ENCODE measurements around the gene NPSR1. TPM values are rescaled to one million over a fixed set of nuclear protein-coding genes. Genes with fewer than 3 reads are reported as not detected.
A peak's percentile ranks its signal among the peaks of the same experiment; 100 is the strongest.

NPSR1 gene
- total RNA-seq, 4 donors from 2014 or later: 0.95 to 9.7 TPM; not detected in 2

GRCh38 chr7:34821932-34822558 is 164.0 kb downstream of the NPSR1 start:
- WGBS, 2 donors (ENCODE audit: low coverage in 1 of 2): 68 to 74% methylated on average over 13 to 16 of the region's 16 CpGs
- DNase-seq: no peak
- no peaks in the 10 kb centered on the region for H3K36me3 ChIP-seq
- intact Hi-C loops (cut with DNase I; ENCODE audit: low total_unique reads) (no loop called here), in situ Hi-C loops (cut with MboI; ENCODE audit: low pct_ligation_motif_present in 1 of 4, low pct_unique_long_range_greater_than_20kb in 1 of 4, low sequenced_read_pairs in 3 of 4) (no loop called here)
- H3K9me3 ChIP-seq: no peaks in the 10 kb centered on the region
- H3K4me1 ChIP-seq: no peaks in the 10 kb centered on the region
- H3K27ac ChIP-seq: no peak overlapping the region
- no peak for TF ChIP-seq CTCF (IDR thresholded peaks at IDR 0.05)
- TF ChIP-seq EP300 (IDR thresholded peaks at IDR 0.05; ENCODE audit: low read depth): no peak
- no peak for TF ChIP-seq POLR2A (IDR thresholded peaks at IDR 0.05)
- no peak for TF ChIP-seq POLR2AphosphoS5 (IDR thresholded peaks at IDR 0.05)
- no peaks in the 10 kb centered on the region for H3K27me3 ChIP-seq
- no peak overlapping the region for H3K4me3 ChIP-seq

- WGBS, 2 donors (ENCODE audit: low coverage in 1 of 2): 38 to 49% methylated on average over 7 of the region's 7 CpGs
Measured at GRCh38 chr7:34823650-34824258, 165.7 kb downstream of the NPSR1 start.

GRCh38 chr7:34825221-34825620 is 167.2 kb downstream of the NPSR1 start:
- H3K9me3 ChIP-seq: no peaks in the 10 kb centered on the region
- intact Hi-C loops (cut with DNase I; ENCODE audit: low total_unique reads): no loop called here
- no peak overlapping the region for H3K27ac ChIP-seq
- no peaks in the 10 kb centered on the region for H3K4me1 ChIP-seq
- H3K27me3 ChIP-seq: no peaks in the 10 kb centered on the region
- 84 to 100% methylated on average over 1 to 2 of the region's 2 CpGs for WGBS, 2 donors (ENCODE audit: low coverage in 1 of 2)
- no peaks in the 10 kb centered on the region for H3K36me3 ChIP-seq
- no peak for DNase-seq
- H3K4me3 ChIP-seq: no peak overlapping the region
- in situ Hi-C loops (cut with MboI; ENCODE audit: low pct_ligation_motif_present in 1 of 4, low pct_unique_long_range_greater_than_20kb in 1 of 4, low sequenced_read_pairs in 3 of 4): no loop called here
- TF ChIP-seq CTCF (IDR thresholded peaks at IDR 0.05): no peak
- TF ChIP-seq POLR2AphosphoS5 (IDR thresholded peaks at IDR 0.05): no peak
- no peak for TF ChIP-seq EP300 (IDR thresholded peaks at IDR 0.05; ENCODE audit: low read depth)
- no peak for TF ChIP-seq POLR2A (IDR thresholded peaks at IDR 0.05)

More at GRCh38 chr7:34823650-34824258, 165.7 kb downstream of the NPSR1 start:
- H3K9me3 ChIP-seq: no peaks in the 10 kb centered on the region
- no peaks in the 10 kb centered on the region for H3K36me3 ChIP-seq
- H3K27ac ChIP-seq: no peak overlapping the region
- no peak overlapping the region for H3K4me3 ChIP-seq
- DNase-seq: peak; percentile 55
- no peak for TF ChIP-seq POLR2A (IDR thresholded peaks at IDR 0.05)
- peak; percentile 77 to 88 (median 79) for TF ChIP-seq CTCF (IDR thresholded peaks at IDR 0.05)
- H3K27me3 ChIP-seq: no peaks in the 10 kb centered on the region
- in situ Hi-C loops (cut with MboI; ENCODE audit: low pct_ligation_motif_present in 1 of 4, low pct_unique_long_range_greater_than_20kb in 1 of 4, low sequenced_read_pairs in 3 of 4) (no loop called here), intact Hi-C loops (cut with DNase I; ENCODE audit: low total_unique reads) (no loop called here)
- no peaks in the 10 kb centered on the region for H3K4me1 ChIP-seq

GRCh38 chr7:34830390-34830789 is 172.4 kb downstream of the NPSR1 start:
- DNase-seq: no peak
- no peaks in the 10 kb centered on the region for H3K4me1 ChIP-seq
- no peaks in the 10 kb centered on the region for H3K27me3 ChIP-seq
- H3K36me3 ChIP-seq: no peaks in the 10 kb centered on the region
- H3K27ac ChIP-seq: no peak overlapping the region
- intact Hi-C loops (cut with DNase I; ENCODE audit: low total_unique reads) (no loop called here), in situ Hi-C loops (cut with MboI; ENCODE audit: low pct_ligation_motif_present in 1 of 4, low pct_unique_long_range_greater_than_20kb in 1 of 4, low sequenced_read_pairs in 3 of 4) (no loop called here)
- no peak for TF ChIP-seq POLR2A (IDR thresholded peaks at IDR 0.05)
- no peak for TF ChIP-seq POLR2AphosphoS5 (IDR thresholded peaks at IDR 0.05)
- TF ChIP-seq EP300 (IDR thresholded peaks at IDR 0.05; ENCODE audit: low read depth): no peak
- no peak for TF ChIP-seq CTCF (IDR thresholded peaks at IDR 0.05)
- 75 to 82% methylated on average over 3 of the region's 3 CpGs for WGBS, 2 donors (ENCODE audit: low coverage in 1 of 2)
- no peak overlapping the region for H3K4me3 ChIP-seq
- no peaks in the 10 kb centered on the region for H3K9me3 ChIP-seq
